GM10266 (cell line): Measurements from ENCODE around the gene ZNF296.

Source experiments
- DNase-seq: peaks from one replicate; pipeline ENCODE4 v3.0.0; 2012; ENCODE audit errors: extremely low spot score
- CTCF ChIP-seq: IDR thresholded peaks from 2 replicates; pipeline ENCODE4 v1.5.1; 2012; ENCODE audit warnings: mild to moderate bottlenecking, low read depth; ENCODE audit not compliant: control insufficient read depth, insufficient read depth; ENCODE audit errors: missing control alignments

Gene ZNF296

GRCh38 chr19:45066921-45067661 is 9.2 kb downstream of the ZNF296 start:
- TF ChIP-seq CTCF = no peak
- DNase-seq = no peak

- DNase-seq = no peak
- TF ChIP-seq CTCF = no peak
Observed at GRCh38 chr19:45063851-45064801, 12.2 kb downstream of the ZNF296 start.

- no peak for DNase-seq
- no peak for TF ChIP-seq CTCF
Observed at GRCh38 chr19:45061965-45062364, 14.3 kb downstream of the ZNF296 start.

GRCh38 chr19:45059258-45059965 is 16.9 kb downstream of the ZNF296 start:
- peak; percentile 90 for DNase-seq
- peak; percentile 79 for TF ChIP-seq CTCF

- TF ChIP-seq CTCF = no peak
Observed at GRCh38 chr19:45058622-45059159, 17.6 kb downstream of the ZNF296 start.

GRCh38 chr19:45057444-45057843 is 18.8 kb downstream of the ZNF296 start:
- TF ChIP-seq CTCF = no peak
- no peak for DNase-seq

More at GRCh38 chr19:45058622-45059159, 17.6 kb downstream of the ZNF296 start:
- no peak for DNase-seq
